Cerebellar nuclear complex (tissue), 1 donor: ENCODE data around the gene RPL41.
"Not testable (repeated sequence)": the region's sequence is repeated elsewhere in the genome, so short reads cannot be mapped to it uniquely, and the experiment has no call there.

Experiments
- DNase-seq, 2 experiments: peaks; one replicate each; lab custom pipeline; 2025; lab: John Stamatoyannopoulos, UW

The RPL41 gene

DNA sequence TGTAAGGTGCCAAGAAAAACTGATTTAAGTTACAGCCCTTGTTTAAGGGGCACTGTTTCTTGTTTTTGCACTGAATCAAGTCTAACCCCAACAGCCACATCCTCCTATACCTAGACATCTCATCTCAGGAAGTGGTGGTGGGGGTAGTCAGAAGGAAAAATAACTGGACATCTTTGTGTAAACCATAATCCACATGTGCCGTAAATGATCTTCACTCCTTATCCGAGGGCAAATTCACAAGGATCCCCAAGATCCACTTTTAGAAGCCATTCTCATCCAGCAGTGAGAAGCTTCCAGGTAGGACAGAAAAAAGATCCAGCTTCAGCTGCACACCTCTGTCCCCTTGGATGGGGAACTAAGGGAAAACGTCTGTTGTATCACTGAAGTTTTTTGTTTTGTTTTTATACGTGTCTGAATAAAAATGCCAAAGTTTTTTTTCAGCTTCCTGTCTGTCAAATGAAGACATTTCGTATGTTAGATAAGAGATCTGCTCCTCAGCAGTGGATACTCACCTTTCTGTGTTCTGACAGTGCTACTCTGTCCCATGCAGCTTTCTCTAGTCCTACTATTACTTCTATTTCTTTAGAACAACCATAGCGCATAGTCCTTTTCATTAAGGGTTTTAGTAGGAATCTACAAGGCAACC is 13.2 kb upstream of the RPL41 start:
- DNase-seq, result no peak

GRCh38 chr12:56103823-56104108 is 12.7 kb upstream of the RPL41 start:
- no peak for DNase-seq

DNA sequence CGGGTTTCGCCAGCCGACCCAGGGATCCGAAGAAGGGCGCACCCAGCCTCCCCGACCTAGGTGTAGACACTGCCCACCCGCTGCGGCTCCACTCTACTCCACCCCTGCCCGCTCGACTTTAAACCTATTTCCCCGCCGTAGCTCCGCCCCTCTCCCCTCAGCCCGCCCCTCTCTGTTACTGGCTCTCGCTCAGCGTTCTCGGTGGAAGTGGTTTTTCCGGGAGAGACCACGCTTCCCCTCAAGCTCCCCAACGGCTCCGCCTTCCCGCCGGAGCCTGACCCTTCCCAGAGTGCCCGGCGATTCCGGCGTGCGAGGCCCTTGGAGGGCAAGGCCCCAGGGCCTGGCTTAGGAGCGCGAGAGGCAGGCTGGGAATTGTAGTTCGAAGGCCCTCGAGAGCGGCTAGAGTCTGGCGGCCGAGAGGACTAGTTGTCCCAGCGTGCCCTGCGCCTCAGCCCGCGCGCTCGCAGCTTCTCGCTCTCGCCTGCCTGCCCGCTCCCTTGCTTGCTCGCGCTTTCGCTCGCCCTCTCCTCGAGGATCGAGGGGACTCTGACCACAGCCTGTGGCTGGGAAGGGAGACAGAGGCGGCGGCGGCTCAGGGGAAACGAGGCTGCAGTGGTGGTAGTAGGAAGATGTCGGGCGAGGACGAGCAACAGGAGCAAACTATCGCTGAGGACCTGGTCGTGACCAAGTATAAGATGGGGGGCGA is 12.2 kb upstream of the RPL41 start, which contains the start of gene PA2G4:
Gene PA2G4 (plus strand): TSS at position 451 of the 706 bp plus-strand sequence. CDS start 179 bp downstream, at position 630.
- peak; percentile 91 to 96 for DNase-seq

DNA sequence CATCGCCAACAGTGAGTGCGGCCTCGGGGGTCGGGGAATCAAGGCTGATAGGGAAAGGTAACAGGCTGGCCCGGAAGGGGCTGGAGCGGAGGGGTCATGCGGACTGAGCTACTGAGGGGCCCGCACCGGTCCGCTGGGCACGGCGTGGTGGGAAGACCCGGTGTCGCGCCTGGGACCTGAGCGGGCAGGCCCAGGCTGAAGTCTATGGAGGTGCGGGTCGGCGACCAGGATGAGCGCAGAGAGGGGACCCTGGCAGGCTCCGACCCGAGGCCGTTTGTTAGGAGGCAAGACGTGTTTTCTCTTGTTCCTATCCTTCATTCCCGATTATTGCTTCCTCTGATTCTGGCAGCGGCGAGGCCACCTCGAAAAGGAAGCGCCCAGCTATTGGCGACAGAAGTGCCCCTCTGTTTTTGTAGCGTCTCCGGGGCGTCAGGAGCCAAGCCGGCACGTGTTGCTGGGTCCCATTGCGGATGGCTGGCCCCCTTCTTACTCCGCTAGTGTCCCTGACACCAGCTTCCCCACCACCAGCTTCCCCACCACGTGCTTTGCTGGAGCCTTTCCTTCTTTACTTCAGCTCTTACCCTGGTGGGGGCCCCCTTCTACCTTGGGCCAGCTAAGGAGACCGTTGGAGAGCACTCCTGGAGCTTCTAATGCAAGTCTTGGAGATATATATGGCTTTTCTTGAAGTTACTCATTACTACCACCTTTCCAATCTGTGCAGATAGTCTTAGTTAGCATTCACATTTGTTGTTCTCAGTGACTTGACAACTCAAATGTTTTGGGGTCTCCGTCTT is 11.4 kb upstream of the RPL41 start:
- DNase-seq, result no peak

- DNase-seq, result no peak
These were observed 10.9 kb upstream of the RPL41 start for GRCh38 chr12:56105609-56105902.

GRCh38 chr12:56107242-56107641 is 9.2 kb upstream of the RPL41 start:
- DNase-seq, result no peak

- no peak for DNase-seq
These were observed 5.9 kb upstream of the RPL41 start for GRCh38 chr12:56110571-56110970.

DNA sequence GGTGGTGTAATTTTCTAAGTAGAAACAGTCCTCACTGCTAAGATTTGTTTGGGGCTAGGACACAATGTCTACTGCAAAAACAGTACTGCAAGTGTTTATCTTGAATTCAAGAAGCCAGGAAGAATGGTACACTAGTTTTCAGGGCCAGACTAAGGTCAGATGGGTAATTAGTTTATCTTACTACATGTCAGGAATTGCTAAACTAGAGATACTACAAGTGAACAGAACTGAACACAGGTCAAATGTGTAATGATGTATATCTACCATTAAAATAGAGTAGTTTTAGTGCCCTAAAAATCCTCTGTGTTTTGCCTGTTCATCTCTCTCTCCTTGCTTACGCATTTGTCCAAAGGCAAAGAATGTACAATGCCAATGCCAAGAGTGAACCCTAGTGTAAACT is 2.3 kb upstream of the RPL41 start:
- DNase-seq, result no peak

DNA sequence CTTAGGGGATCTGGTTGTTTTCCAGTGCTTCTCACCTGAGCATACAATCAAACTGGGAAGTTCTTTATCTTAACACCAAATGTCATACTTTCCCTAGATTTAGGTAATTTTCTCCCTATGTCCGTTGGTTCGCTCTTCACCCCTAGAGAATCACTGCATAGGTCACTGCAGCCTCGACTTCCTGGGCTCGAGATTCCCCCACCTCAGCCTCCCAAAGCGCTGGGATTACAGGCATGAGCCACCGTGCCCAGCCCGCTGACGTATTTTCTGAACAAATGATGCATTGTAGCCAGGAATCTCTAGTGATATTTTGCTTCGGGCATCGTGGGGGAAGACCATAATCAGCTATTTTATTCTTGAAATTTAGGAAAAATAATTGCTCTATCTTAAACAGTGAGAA is 1.1 kb upstream of the RPL41 start:
- DNase-seq, result no peak

- not testable (repeated sequence) for DNase-seq
These were observed 761 bp downstream of the RPL41 start for GRCh38 chr12:56117082-56117706.

GRCh38 chr12:56117778-56118687 is 1.6 kb downstream of the RPL41 start, which contains the start of gene ZC3H10:
ZC3H10 (plus strand) TSS chr12:56118266; CDS start chr12:56120563, 2,297 bp downstream.
- peak; percentile 78 to 85 for DNase-seq

GRCh38 chr12:56118688-56119357 is 2.4 kb downstream of the RPL41 start:
- DNase-seq, result no peak

DNA sequence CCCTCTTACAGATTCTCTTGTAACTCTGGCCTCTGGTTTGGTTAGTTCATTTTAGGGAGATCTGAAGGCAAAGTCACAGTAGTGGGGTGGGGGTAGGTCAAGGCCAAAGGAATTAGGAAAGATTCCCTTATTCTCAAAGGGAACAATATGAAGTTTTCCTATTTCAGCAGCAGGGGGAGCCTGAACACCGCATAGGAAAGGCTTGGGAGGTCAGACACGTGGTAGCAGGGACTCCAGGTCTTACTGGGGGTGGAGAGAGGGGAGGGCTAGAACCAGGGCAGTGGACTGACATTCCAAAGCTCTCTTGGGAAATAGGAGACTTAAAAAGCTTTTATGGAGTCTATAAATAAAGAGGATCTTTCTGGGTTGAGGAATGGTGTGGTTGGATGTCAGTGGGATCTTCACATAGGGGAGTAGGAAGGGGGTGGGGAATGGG is 2.9 kb downstream of the RPL41 start:
- peak in 1 of 2 experiments; percentile 28 for DNase-seq

- DNase-seq, result no peak
These were observed 3.9 kb downstream of the RPL41 start for GRCh38 chr12:56120158-56120846.

DNA sequence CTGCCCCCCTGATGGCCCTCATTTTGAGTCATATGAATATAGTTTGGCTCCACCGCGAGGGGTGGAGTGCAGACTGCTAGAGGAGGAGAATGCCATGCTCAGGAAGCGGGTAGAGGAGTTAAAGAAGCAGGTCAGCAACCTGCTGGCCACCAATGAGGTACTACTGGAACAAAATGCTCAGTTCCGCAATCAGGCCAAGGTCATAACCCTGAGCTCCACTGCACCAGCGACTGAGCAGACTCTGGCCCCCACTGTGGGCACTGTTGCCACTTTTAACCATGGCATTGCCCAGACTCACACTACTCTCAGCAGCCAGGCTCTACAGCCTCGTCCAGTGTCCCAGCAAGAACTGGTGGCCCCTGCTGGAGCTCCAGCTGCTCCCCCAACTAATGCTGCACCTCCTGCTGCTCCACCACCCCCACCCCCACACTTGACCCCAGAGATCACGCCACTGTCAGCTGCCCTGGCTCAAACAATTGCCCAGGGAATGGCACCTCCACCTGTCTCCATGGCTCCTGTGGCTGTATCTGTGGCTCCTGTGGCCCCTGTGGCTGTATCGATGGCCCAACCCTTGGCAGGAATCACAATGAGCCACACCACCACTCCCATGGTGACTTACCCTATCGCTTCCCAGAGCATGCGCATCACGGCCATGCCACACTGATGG is 4.9 kb downstream of the RPL41 start:
- DNase-seq, result no peak

DNA sequence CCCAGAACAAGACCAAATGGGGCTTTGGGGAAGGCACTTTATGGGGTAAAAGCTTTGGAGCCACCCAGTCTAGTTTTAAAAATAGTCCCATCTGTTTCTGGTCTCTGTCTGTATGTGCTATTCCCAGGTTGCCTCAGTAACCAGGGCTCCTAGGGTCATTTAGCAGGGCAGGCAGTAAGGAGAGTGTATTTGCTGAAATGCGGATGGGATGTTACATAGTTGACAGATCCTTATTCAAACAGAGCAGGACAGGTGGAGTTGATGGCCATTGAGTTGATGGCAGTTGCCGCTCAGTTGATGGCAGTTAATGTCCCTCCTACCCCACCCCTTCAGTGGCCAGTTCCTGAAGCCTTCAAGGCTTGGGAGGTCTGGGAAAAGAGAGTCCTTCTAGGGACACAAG is 6.2 kb downstream of the RPL41 start:
- no peak for DNase-seq

- DNase-seq, result no peak
These were observed 7.7 kb downstream of the RPL41 start for GRCh38 chr12:56124133-56124532.

DNA sequence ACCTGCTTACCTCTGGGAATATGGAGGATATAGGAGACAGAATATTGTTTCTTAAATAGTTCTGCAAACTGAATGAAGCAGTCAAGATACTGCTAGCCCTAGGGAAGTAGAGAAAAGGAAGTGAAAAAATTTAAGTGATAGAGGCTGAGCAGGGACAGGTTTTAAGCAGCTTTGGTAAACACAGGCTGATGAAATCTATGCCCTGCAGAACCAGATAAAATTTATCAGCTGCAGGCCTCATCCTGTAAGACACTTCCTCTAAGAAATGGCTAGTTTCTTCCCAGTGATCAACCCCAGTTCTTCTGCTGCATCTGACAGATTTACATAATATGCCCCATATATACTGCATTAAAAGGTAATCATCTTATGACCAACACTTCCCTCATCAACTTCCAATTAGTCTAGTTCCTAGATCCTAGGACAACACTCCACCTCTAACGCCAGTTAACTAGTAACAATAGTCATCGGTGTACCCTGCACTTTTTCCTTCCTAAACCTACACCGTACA is 10.4 kb downstream of the RPL41 start:
- DNase-seq, result no peak

DNA sequence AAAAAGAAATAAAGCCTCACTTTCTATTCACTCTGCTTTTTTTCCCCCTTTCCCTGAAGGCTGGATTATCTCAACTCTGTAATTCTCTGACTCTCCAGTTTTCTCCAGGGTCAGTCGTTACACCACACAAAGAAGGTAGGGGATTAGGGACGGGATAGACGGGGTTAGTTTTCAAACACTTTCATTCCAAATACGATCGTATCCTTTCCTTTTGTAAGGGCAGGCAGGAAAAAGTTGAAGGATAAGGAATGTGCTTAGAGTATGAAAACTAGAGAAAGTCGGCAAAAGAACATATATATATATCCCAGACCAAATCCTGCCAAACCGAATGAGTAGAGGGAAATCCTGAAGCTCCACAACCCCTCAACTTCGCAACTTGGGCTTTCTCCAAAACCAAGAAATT is 11.1 kb downstream of the RPL41 start:
- no peak for DNase-seq
